ENCODE results near the gene HKDC1. TPM values are rescaled to one million over a fixed set of nuclear protein-coding genes. Genes with fewer than 3 reads are reported as not detected.

HKDC1 gene
- total and polyA plus RNA-seq, 10 of the 15 experiments (the other 5 are each of a cell fraction or from before 2014, with no cell fraction given) = 0.04 to 0.34 (median 0.13) TPM; not detected in 5

DNA sequence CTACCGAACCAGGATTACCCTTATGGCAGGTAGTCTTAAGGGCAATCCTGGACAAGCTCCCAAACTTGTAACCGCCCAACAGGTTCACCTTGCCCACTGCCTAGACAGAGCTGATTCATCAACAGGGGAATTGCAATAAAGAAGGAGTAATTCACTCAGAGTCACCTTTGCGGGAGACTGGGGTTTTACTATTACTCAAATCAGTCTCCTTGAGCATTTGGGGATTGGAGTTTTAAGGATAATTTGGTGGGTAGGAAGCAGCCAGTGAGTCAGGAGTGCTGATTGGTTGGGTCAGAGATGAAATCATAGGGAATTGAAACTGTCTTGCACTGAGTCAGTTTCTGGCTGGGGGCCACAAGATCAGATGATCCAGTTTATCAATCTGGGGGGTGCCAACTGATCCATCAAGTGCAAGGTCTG, 83.5 kb downstream of the HKDC1 start (continued):
- TF ChIP-seq, protein P1, sequence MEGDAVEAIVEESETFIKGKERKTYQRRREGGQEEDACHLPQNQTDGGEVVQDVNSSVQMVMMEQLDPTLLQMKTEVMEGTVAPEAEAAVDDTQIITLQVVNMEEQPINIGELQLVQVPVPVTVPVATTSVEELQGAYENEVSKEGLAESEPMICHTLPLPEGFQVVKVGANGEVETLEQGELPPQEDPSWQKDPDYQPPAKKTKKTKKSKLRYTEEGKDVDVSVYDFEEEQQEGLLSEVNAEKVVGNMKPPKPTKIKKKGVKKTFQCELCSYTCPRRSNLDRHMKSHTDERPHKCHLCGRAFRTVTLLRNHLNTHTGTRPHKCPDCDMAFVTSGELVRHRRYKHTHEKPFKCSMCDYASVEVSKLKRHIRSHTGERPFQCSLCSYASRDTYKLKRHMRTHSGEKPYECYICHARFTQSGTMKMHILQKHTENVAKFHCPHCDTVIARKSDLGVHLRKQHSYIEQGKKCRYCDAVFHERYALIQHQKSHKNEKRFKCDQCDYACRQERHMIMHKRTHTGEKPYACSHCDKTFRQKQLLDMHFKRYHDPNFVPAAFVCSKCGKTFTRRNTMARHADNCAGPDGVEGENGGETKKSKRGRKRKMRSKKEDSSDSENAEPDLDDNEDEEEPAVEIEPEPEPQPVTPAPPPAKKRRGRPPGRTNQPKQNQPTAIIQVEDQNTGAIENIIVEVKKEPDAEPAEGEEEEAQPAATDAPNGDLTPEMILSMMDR (IDR thresholded peaks at IDR 0.05 in 2 of 3, conservative IDR thresholded peaks at IDR 0.05 in 1 of 3; ENCODE audit: control insufficient read depth in 2 of 3, extremely low read depth in 1 of 3, insufficient read depth in 1 of 3, low read depth in 3 of 3, low read length in 3 of 3) = no peak
- TF ChIP-seq, protein P2, sequence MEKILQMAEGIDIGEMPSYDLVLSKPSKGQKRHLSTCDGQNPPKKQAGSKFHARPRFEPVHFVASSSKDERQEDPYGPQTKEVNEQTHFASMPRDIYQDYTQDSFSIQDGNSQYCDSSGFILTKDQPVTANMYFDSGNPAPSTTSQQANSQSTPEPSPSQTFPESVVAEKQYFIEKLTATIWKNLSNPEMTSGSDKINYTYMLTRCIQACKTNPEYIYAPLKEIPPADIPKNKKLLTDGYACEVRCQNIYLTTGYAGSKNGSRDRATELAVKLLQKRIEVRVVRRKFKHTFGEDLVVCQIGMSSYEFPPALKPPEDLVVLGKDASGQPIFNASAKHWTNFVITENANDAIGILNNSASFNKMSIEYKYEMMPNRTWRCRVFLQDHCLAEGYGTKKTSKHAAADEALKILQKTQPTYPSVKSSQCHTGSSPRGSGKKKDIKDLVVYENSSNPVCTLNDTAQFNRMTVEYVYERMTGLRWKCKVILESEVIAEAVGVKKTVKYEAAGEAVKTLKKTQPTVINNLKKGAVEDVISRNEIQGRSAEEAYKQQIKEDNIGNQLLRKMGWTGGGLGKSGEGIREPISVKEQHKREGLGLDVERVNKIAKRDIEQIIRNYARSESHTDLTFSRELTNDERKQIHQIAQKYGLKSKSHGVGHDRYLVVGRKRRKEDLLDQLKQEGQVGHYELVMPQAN (conservative IDR thresholded peaks at IDR 0.05) = no peak
- TF ChIP-seq SPI1 (IDR thresholded peaks at IDR 0.05; ENCODE audit: borderline replicate concordance, insufficient read depth, low read depth, low read length) = no peak
- no peak for TF ChIP-seq ZZZ3 (IDR thresholded peaks at IDR 0.05; ENCODE audit: control insufficient read depth, insufficient read length, low read depth)
- TF ChIP-seq SREBF1 (IDR thresholded peaks at IDR 0.05; ENCODE audit: low read length) = no peak
- TF ChIP-seq, protein P3, sequence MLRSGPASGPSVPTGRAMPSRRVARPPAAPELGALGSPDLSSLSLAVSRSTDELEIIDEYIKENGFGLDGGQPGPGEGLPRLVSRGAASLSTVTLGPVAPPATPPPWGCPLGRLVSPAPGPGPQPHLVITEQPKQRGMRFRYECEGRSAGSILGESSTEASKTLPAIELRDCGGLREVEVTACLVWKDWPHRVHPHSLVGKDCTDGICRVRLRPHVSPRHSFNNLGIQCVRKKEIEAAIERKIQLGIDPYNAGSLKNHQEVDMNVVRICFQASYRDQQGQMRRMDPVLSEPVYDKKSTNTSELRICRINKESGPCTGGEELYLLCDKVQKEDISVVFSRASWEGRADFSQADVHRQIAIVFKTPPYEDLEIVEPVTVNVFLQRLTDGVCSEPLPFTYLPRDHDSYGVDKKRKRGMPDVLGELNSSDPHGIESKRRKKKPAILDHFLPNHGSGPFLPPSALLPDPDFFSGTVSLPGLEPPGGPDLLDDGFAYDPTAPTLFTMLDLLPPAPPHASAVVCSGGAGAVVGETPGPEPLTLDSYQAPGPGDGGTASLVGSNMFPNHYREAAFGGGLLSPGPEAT (IDR thresholded peaks at IDR 0.05; ENCODE audit: low read depth) = no peak
- no peak for TF ChIP-seq NBN (IDR thresholded peaks at IDR 0.05)

Data from GM12878 (cell line).